ENCODE measurements around the gene IFNG. TPM values are rescaled to one million over a fixed set of nuclear protein-coding genes. Genes with fewer than 3 reads are reported as not detected.

Gene IFNG
- polyA plus RNA-seq, 4 donors = not detected

GRCh38 chr12:68169213-68169889 is 9.8 kb upstream of the IFNG start:
- no peak for DNase-seq (ENCODE audit: low read depth in 4 of 4, low spot score in 3 of 4)

- DNase-seq (ENCODE audit: low read depth in 4 of 4, low spot score in 3 of 4) = no peak
These were observed 6.8 kb upstream of the IFNG start for GRCh38 chr12:68166317-68166831.

- no peak for DNase-seq (ENCODE audit: low read depth in 4 of 4, low spot score in 3 of 4)
These were observed 4.1 kb upstream of the IFNG start for GRCh38 chr12:68163560-68164081.

DNA sequence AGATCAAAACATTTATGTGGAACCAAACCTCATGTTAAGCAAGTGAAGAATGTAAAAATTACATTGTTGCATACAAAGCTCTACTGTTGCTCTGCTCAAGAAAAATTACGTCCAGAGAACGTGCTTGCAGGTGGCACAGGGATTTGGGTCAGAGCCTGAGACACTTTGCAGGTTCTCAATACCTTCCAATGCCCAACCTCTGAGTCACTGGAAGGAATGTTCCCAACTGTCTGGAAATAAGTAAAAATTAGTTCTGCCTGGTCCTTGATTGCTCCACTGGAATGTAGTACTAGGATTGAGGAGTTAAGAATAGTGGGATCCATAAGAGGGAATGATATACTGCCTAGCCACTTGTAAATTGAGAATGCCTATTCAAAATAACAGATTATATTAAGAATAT is 2.8 kb upstream of the IFNG start:
- no peak for DNase-seq (ENCODE audit: low read depth in 4 of 4, low spot score in 3 of 4)

DNA sequence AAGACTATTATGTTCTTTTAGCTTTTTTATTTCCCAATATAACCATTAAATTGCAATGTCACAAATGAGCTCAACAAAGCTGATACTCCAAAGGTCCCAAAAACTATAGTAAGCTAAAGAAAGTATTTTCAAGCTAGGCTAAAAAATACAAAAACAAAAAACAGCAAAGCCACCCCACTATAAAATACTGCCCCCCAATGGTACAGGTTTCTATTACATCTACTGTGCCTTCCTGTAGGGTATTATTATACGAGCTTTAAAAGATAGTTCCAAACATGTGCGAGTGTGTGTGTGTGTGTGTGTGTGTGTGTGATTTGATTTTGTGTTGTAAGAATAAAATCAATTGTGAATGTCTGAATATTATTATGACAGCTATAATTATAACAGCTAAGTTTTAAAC is 1.1 kb downstream of the IFNG start:
- no peak for DNase-seq (ENCODE audit: low read depth in 4 of 4, low spot score in 3 of 4)

GRCh38 chr12:68157380-68157779 is 2.2 kb downstream of the IFNG start:
- no peak for DNase-seq (ENCODE audit: low read depth in 4 of 4, low spot score in 3 of 4)

- no peak for DNase-seq (ENCODE audit: low read depth in 4 of 4, low spot score in 3 of 4)
These were observed 2.9 kb downstream of the IFNG start for GRCh38 chr12:68156636-68157035.

DNA sequence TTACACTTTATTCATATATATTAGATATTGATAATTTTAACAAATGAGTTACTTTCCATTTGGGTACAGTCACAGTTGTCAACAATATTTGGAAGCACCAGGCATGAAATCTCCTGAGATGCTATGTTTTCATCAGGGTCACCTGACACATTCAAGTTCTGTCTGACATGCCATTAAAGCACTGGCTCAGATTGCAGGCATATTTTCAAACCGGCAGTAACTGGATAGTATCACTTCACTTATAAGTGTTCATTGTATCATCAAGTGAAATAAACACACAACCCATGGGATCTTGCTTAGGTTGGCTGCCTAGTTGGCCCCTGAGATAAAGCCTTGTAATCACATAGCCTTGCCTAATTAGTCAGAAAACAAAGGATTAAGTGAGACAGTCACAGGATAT is 4.8 kb downstream of the IFNG start:
- no peak for DNase-seq (ENCODE audit: low read depth in 4 of 4, low spot score in 3 of 4)

- no peak for DNase-seq (ENCODE audit: low read depth in 4 of 4, low spot score in 3 of 4)
These were observed 11.1 kb downstream of the IFNG start for GRCh38 chr12:68148261-68148951.

- no peak for DNase-seq (ENCODE audit: low read depth in 4 of 4, low spot score in 3 of 4)
These were observed 19.0 kb downstream of the IFNG start for GRCh38 chr12:68140556-68140955.

DNA sequence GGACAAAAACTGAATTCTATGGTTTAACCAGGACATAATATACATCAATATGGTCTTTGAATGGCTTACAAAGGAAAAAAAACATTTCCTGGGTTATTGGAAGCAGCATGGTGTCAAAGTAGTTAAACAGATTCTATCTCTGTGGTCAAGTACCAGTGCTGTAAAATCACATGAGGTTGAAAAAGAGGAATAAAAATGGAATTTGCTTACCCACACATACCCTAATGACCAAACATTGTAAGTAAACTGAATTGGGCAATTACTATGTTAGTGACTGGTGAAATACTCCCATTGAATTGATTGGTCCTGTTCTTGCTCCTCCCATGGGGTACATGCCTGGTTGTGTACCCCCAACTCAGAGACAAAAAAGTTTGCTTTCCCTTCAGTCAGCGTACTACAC is 19.6 kb downstream of the IFNG start:
- DNase-seq (ENCODE audit: low read depth in 4 of 4, low spot score in 3 of 4) = no peak

GRCh38 chr12:68139001-68139400 is 20.5 kb downstream of the IFNG start:
- no peak for DNase-seq (ENCODE audit: low read depth in 4 of 4, low spot score in 3 of 4)

DNA sequence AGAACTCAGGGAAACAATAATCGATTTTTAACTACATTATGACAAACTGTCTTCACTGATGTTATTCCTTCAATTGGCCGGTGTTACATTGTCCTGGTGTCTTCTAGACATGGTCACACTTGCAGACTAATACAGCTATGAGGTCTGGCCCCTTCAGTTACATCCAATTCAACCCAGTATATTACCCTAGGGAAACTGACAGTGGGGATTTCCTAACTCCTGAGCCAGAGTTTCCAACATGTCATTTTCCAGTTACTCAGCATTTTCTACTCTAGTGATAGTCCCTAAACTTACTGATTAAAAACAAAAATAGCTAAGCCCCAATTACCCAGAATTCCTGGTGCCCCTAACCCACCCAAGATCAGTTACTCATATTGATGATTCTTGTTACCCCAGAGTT is 21.1 kb downstream of the IFNG start:
- no peak for DNase-seq (ENCODE audit: low read depth in 4 of 4, low spot score in 3 of 4)

- DNase-seq (ENCODE audit: low read depth in 4 of 4, low spot score in 3 of 4) = no peak
These were observed 22.2 kb downstream of the IFNG start for GRCh38 chr12:68137335-68137830.

GRCh38 chr12:68135520-68135919 is 24.0 kb downstream of the IFNG start:
- no peak for DNase-seq (ENCODE audit: low read depth in 4 of 4, low spot score in 3 of 4)

GRCh38 chr12:68131867-68132414 is 27.6 kb downstream of the IFNG start:
- no peak for DNase-seq (ENCODE audit: low read depth in 4 of 4, low spot score in 3 of 4)

DNA sequence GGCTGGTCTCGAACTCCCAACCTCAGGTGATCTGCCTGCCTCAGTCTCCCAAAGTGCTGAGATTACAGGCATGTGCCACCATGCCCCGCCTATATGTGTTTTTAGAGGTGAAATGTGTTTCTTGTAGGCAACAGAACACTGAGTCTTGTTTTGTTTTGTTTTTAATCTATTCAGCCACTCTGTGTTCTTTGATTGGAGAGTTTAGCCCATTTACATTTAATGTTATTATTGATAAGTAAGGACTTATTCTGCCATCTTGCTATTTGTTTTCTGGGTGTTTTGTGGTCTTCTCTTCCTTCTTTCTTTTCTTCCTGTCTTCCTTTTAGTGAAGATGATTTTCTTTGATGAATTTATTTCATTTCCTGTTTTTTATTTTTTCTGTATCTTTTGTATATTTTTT is 29.6 kb downstream of the IFNG start:
- DNase-seq (ENCODE audit: low read depth in 4 of 4, low spot score in 3 of 4) = no peak

DNA sequence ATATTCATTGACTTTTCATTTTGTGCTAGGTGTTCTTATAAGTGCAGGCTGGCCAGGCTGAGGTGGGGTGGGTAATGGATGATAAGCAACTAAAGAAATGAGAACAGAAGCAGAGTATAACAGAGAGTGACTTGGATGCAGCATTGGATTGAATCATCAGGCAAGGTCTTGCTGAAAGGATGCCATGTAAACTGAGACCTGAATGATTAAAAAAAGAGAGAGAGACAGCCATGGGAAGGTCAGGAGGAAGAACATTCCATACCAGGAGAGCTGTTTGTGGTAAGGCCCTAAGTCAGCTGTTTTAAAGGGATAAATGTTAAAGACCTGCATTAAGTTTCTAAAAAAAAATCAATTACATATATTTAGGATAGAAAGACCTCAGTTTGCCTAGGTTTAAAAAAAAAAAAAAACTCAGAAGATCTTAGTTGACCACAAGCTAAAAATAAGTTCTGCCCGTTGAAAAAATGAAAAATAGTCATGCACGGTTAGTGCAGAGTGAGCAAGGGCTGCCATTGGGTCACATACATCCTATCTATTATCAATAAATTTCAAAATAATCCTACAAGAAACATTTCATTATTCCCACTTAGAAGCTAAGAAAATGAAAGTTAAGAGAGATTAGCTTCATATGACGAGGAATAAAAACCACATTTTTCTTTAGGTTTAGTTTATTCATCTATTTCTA is 37.2 kb downstream of the IFNG start:
- DNase-seq (ENCODE audit: low read depth in 4 of 4, low spot score in 3 of 4) = no peak

DNA sequence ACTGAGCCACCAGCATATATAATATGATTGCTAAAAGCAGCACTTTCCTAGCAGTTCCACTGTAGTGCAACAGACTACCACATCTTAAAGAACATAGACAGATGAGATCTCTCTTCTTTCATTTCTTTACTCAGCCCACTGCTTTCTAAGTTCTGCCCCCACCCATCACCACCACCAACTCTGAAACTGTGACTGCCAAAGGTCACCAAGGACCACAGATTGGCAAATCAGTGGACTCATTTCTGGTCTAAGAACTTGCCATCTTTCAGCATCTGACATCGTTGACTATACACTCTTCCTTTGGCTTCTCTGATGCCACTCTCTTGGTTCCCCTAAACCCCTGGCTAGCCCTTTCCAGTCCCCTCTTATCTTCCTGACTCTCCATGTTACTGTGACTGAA is 38.4 kb downstream of the IFNG start:
- no peak for DNase-seq (ENCODE audit: low read depth in 4 of 4, low spot score in 3 of 4)

DNA sequence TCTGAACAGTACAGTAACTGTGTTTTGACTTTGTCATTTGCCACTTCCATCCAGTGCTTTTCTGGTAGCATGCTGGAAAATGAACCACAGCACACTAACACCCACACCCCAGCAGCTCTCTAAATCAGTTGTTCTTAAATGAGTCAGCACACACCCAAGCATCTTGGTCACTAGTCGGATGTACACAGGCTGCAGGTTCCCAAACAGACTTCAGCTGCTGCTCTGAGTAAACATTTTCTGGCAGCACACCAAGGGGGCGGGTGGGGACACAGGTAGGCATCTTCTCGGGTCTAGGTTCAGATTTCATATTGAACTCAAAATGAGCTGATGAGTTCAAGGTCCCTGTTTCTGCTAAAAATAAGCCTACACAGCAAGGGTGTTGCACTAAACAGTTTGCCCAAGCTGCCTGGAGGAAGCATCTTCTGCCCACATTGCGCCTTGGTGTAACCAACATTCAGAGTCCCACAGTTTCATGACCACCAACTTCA is 39.8 kb downstream of the IFNG start:
- DNase-seq (ENCODE audit: low read depth in 4 of 4, low spot score in 3 of 4) = no peak

DNA sequence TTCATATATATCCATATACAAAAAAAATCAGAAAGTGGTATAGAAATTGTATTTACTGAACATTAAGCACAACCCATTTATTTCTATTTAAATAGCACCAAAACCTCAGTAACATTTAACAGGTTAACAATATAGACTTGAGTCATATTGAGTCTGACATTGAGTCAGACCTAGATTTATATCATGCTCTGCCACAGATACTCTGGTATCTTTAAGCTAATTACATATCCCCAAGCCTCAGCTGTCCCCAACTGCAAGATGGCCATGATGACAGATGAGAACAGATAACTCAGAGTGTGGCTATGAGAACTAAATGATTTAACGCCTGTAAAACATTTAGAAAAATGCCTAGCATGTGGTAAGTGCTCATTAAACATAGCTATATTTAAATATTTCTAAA is 40.3 kb downstream of the IFNG start:
- no peak for DNase-seq (ENCODE audit: low read depth in 4 of 4, low spot score in 3 of 4)
